Breast epithelium (tissue), 3 donors: ENCODE results near the gene LOXL4.

Experiments
- CTCF ChIP-seq, 3 donors: fragments of 450-650 bp; IDR thresholded peaks; one replicate each; pipeline ENCODE4 v1.5.1; 2016 to 2017; ENCODE audit warnings: antibody characterized with exemption in 3 of 3, mild to moderate bottlenecking in 3 of 3, moderate library complexity in 3 of 3
- POLR2A ChIP-seq: fragments of 450-650 bp; IDR thresholded peaks from one replicate; pipeline ENCODE4 v1.6.1; 2016; ENCODE audit warnings: antibody characterized with exemption, mild to moderate bottlenecking, moderate library complexity
- POLR2AphosphoS5 ChIP-seq, 3 donors: sonication (generic); formaldehyde crosslinking; IDR thresholded peaks; one replicate each; pipeline ENCODE4 v1.6.1; 2017; ENCODE audit warnings: antibody characterized with exemption in 3 of 3

GRCh38 chr10:98209441-98209840, 58.6 kb downstream of the LOXL4 start:
- TF ChIP-seq CTCF (IDR thresholded peaks at IDR 0.05) (no peak), POLR2A (no peak), POLR2AphosphoS5 (IDR thresholded peaks at IDR 0.05) (no peak)
